ENCODE measurements around the gene RIT1.

RIT1 gene

GRCh38 chr1:155892796-155893195, 18.4 kb downstream of the RIT1 start:
- DNase-seq (ENCODE audit: low read depth) = no peak

- no peak for DNase-seq (ENCODE audit: low read depth)
Measured at GRCh38 chr1:155890251-155890650, 20.9 kb downstream of the RIT1 start.

GRCh38 chr1:155889566-155889965, 21.6 kb downstream of the RIT1 start:
- DNase-seq (ENCODE audit: low read depth) = no peak

- DNase-seq (ENCODE audit: low read depth) = no peak
Measured at GRCh38 chr1:155888481-155888880, 22.7 kb downstream of the RIT1 start.

GRCh38 chr1:155884982-155885381, 26.2 kb downstream of the RIT1 start:
- DNase-seq (ENCODE audit: low read depth) = no peak

- DNase-seq (ENCODE audit: low read depth) = no peak
Measured at GRCh38 chr1:155884031-155884960, 26.9 kb downstream of the RIT1 start.

- no peak for DNase-seq (ENCODE audit: low read depth)
Measured at GRCh38 chr1:155882766-155883165, 28.4 kb downstream of the RIT1 start.

GRCh38 chr1:155882235-155882634, 28.9 kb downstream of the RIT1 start:
- no peak for DNase-seq (ENCODE audit: low read depth)

GRCh38 chr1:155880950-155881349, 30.2 kb downstream of the RIT1 start:
- no peak for DNase-seq (ENCODE audit: low read depth)

GRCh38 chr1:155880251-155880650, 30.9 kb downstream of the RIT1 start:
- DNase-seq (ENCODE audit: low read depth) = no peak

- DNase-seq (ENCODE audit: low read depth) = no peak
Measured at GRCh38 chr1:155877945-155878344, 33.2 kb downstream of the RIT1 start.

GRCh38 chr1:155873860-155874259, 37.3 kb downstream of the RIT1 start:
- DNase-seq (ENCODE audit: low read depth) = no peak

- DNase-seq (ENCODE audit: low read depth) = no peak
Measured at GRCh38 chr1:155872527-155872926, 38.6 kb downstream of the RIT1 start.

GRCh38 chr1:155871390-155871789, 39.8 kb downstream of the RIT1 start:
- no peak for DNase-seq (ENCODE audit: low read depth)

GRCh38 chr1:155867766-155868165, 43.4 kb downstream of the RIT1 start:
- no peak for DNase-seq (ENCODE audit: low read depth)

GRCh38 chr1:155864393-155864792, 46.8 kb downstream of the RIT1 start:
- no peak for DNase-seq (ENCODE audit: low read depth)

- no peak for DNase-seq (ENCODE audit: low read depth)
Measured at GRCh38 chr1:155861896-155862295, 49.3 kb downstream of the RIT1 start.

- no peak for DNase-seq (ENCODE audit: low read depth)
Measured at GRCh38 chr1:155860970-155861510, 50.1 kb downstream of the RIT1 start.

- DNase-seq (ENCODE audit: low read depth) = peak; percentile 15
Measured at GRCh38 chr1:155859881-155860871, 51.0 kb downstream of the RIT1 start.

- peak; percentile 89 for DNase-seq (ENCODE audit: low read depth)
Measured at GRCh38 chr1:155859234-155859829, 51.8 kb downstream of the RIT1 start, which contains the start of gene SYT11. SYT11 (plus strand) TSS chr1:155859567; CDS start chr1:155859762, 195 bp downstream.

- DNase-seq (ENCODE audit: low read depth) = no peak
Measured at GRCh38 chr1:155858800-155859233, 52.3 kb downstream of the RIT1 start.

All from activated T-cell treated with anti-CD3 and anti-CD28 coated beads for 1 hour (primary cell).